HEK293 (cell line): ENCODE measurements around the gene GADD45G.

ENCODE experiments used
- CTCF ChIA-PET: fragments of 350-600 bp; formaldehyde crosslinking; extraction: SDS; loops from one replicate; lab custom pipeline; 2021; ENCODE audit warnings: antibody characterized with exemption; lab: Yijun Ruan, JAX
- POLR2A ChIA-PET: fragments of 300-600 bp; formaldehyde crosslinking; extraction: SDS; loops from one replicate; lab custom pipeline; 2020; ENCODE audit warnings: antibody characterized with exemption, inconsistent platforms; lab: Yijun Ruan, JAX
- H3K27ac ChIP-seq: fragments of 200-500 bp; sonication (Bioruptor generic); 2 replicates; pipeline ENCODE4 v1.5.1; 2014; ENCODE audit warnings: low read depth, low read length, control low read depth, inconsistent platforms; ENCODE audit errors: extremely low read depth
- H3K36me3 ChIP-seq, 2 experiments: fragments of 200-500 bp in 1 of 2; sonication (Bioruptor generic) in 1 of 2; 1 replicate in 1 of 2; 2 replicates in 1 of 2; pipeline ENCODE4 v1.5.1; 2014 to 2017; ENCODE audit warnings: inconsistent platforms in 2 of 2, low read length in 2 of 2; ENCODE audit not compliant: control insufficient read depth in 2 of 2, insufficient read depth in 1 of 2
- H3K4me1 ChIP-seq: fragments of 200-500 bp; sonication (Bioruptor generic); 2 replicates; pipeline ENCODE4 v1.5.1; 2014; ENCODE audit warnings: mild to moderate bottlenecking, low read length, inconsistent platforms; ENCODE audit not compliant: control insufficient read depth, insufficient read depth
- H3K4me3 ChIP-seq: 2 replicates; pipeline ENCODE4 v1.5.1; 2011; ENCODE audit warnings: low read depth, mild to moderate bottlenecking, control low read depth, low read length, moderate library complexity
- H3K9me3 ChIP-seq: fragments of 200-500 bp; sonication (Bioruptor generic); 2 replicates; pipeline ENCODE4 v1.5.1; 2014; ENCODE audit warnings: low read depth, low read length, inconsistent platforms; ENCODE audit not compliant: control insufficient read depth, insufficient read depth
- CTCF ChIP-seq: fragments of 450-650 bp; formaldehyde crosslinking; IDR thresholded peaks from 2 replicates; pipeline ENCODE4 v1.5.1; 2016; ENCODE audit warnings: missing biosample characterization, missing genetic modification characterization
- HOXA7 ChIP-seq: sonication (generic); formaldehyde crosslinking; IDR thresholded peaks from 2 replicates; pipeline ENCODE4 v1.8.1; 2022; ENCODE audit warnings: missing genetic modification reagents, borderline replicate concordance
- HOXC10 ChIP-seq: sonication (generic); formaldehyde crosslinking; IDR thresholded peaks from 2 replicates; pipeline ENCODE4 v1.8.1; 2023; ENCODE audit warnings: mild to moderate bottlenecking, missing genetic modification reagents
- KLF7 ChIP-seq: fragments of 450-650 bp; formaldehyde crosslinking; IDR thresholded peaks from 2 replicates; pipeline ENCODE4 v1.5.1; 2016; ENCODE audit warnings: missing biosample characterization, missing genetic modification characterization, borderline replicate concordance
- OVOL3 ChIP-seq: fragments of 450-650 bp; formaldehyde crosslinking; IDR thresholded peaks from 2 replicates; pipeline ENCODE4 v1.5.1; 2016; ENCODE audit warnings: missing biosample characterization, missing genetic modification characterization
- WT1 ChIP-seq: fragments of 450-650 bp; formaldehyde crosslinking; IDR thresholded peaks from 2 replicates; pipeline ENCODE4 v1.5.1; 2016; ENCODE audit warnings: missing biosample characterization, missing genetic modification characterization
- ZBTB17 ChIP-seq: fragments of 450-650 bp; formaldehyde crosslinking; IDR thresholded peaks from 2 replicates; pipeline ENCODE4 v1.5.1; 2016; ENCODE audit warnings: missing biosample characterization, missing genetic modification characterization
- ZBTB21 ChIP-seq: fragments of 450-650 bp; formaldehyde crosslinking; IDR thresholded peaks from 2 replicates; pipeline ENCODE4 v1.5.1; 2017; ENCODE audit warnings: missing biosample characterization, missing genetic modification characterization
- ZBTB26 ChIP-seq: fragments of 450-650 bp; formaldehyde crosslinking; optimal IDR thresholded peaks from 2 replicates; pipeline ENCODE3; 2016; ENCODE audit warnings: missing biosample characterization, mild to moderate bottlenecking, missing genetic modification characterization
- ZBTB49 ChIP-seq: fragments of 450-650 bp; formaldehyde crosslinking; IDR thresholded peaks from 2 replicates; pipeline ENCODE4 v1.5.1; 2016; ENCODE audit warnings: missing biosample characterization, missing genetic modification characterization, low read depth
- ZBTB6 ChIP-seq: fragments of 450-650 bp; formaldehyde crosslinking; IDR thresholded peaks from 2 replicates; pipeline ENCODE4 v1.5.1; 2017; ENCODE audit warnings: missing biosample characterization, missing genetic modification characterization
- ZNF10 ChIP-seq: fragments of 450-650 bp; formaldehyde crosslinking; IDR thresholded peaks from 2 replicates; pipeline ENCODE4 v1.5.1; 2017; ENCODE audit warnings: missing biosample characterization, missing genetic modification characterization
- ZNF121 ChIP-seq: fragments of 450-650 bp; formaldehyde crosslinking; IDR thresholded peaks from 2 replicates; pipeline ENCODE4 v1.5.1; 2016; ENCODE audit warnings: missing biosample characterization, missing genetic modification characterization
- ZNF146 ChIP-seq: fragments of 450-650 bp; formaldehyde crosslinking; IDR thresholded peaks from 2 replicates; pipeline ENCODE4 v1.5.1; 2016; ENCODE audit warnings: missing biosample characterization, missing genetic modification characterization
- ZNF221 ChIP-seq: fragments of 450-650 bp; formaldehyde crosslinking; IDR thresholded peaks from 2 replicates; pipeline ENCODE4 v1.5.1; 2017; ENCODE audit warnings: missing biosample characterization, missing genetic modification characterization, borderline replicate concordance
- ZNF24 ChIP-seq: fragments of 450-650 bp; formaldehyde crosslinking; IDR thresholded peaks from 2 replicates; pipeline ENCODE4 v1.5.1; 2016; ENCODE audit warnings: missing biosample characterization, missing genetic modification characterization
- ZNF350 ChIP-seq: fragments of 450-650 bp; formaldehyde crosslinking; IDR thresholded peaks from 2 replicates; pipeline ENCODE4 v1.5.0; 2017; ENCODE audit warnings: missing biosample characterization, mild to moderate bottlenecking, missing genetic modification characterization
- ZNF677 ChIP-seq: fragments of 450-650 bp; IDR thresholded peaks from 2 replicates; pipeline ENCODE4 v1.5.0; 2018; ENCODE audit warnings: missing biosample characterization, mild to moderate bottlenecking, missing genetic modification characterization, moderate library complexity
- ZNF701 ChIP-seq: fragments of 450-650 bp; formaldehyde crosslinking; IDR thresholded peaks from 2 replicates; pipeline ENCODE4 v1.5.1; 2016; ENCODE audit warnings: missing biosample characterization, missing genetic modification characterization
- ZNF707 ChIP-seq: fragments of 450-650 bp; formaldehyde crosslinking; IDR thresholded peaks from 2 replicates; pipeline ENCODE4 v1.5.1; 2016; ENCODE audit warnings: missing biosample characterization, missing genetic modification characterization
- ZNF768 ChIP-seq: fragments of 450-650 bp; formaldehyde crosslinking; IDR thresholded peaks from 2 replicates; pipeline ENCODE4 v1.5.1; 2018; ENCODE audit warnings: missing biosample characterization, mild to moderate bottlenecking, missing genetic modification characterization
- ZNF837 ChIP-seq: fragments of 450-650 bp; formaldehyde crosslinking; IDR thresholded peaks from 2 replicates; pipeline ENCODE4 v1.5.1; 2016; ENCODE audit warnings: missing biosample characterization, missing genetic modification characterization
- ZNF843 ChIP-seq: fragments of 450-650 bp; formaldehyde crosslinking; IDR thresholded peaks from 2 replicates; pipeline ENCODE4 v1.5.1; 2016; ENCODE audit warnings: missing biosample characterization, missing genetic modification characterization

Gene GADD45G

DNA sequence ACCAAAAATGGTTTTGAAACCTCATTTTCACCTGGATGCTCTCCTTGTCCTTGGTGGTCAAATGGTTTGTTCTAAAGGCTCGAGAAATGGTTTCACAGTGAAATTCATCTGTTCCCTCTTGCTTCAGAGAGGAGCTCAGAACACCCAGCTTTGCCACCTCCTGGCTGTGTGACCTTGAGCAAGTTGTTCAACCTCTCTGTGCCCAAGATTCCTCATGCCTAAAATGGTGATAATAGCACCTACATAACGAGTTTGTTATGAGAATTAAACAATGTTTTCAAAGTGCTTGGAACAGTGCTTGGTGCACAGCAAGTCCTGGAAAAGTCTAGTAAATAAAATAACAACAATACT is 6.5 kb upstream of the GADD45G start:
- POLR2A ChIA-PET: interaction anchor here (1.2 kb wide), 1 partner anchor 501 kb away, joined by 4 read pairs; no protein-coding TSS in a partner anchor

DNA sequence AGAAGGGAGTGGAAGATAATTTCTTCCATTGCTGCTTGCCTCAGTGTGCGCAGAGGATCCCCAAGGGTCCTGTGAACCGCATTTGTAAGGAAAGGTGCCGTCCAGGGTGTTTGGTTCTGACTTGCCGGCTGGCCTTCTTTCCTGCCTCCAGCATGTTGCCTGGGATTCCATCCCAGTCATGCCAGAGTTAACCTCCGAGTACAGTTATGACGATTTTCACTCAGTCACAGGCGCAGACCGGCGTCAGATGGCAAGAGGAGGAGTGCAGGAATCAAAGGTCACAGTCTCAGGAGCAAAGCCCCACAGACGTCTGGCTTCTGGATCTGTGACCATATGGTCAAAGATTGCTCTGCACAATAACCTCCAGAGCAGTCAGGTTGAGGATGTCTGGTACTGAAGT is 5.9 kb upstream of the GADD45G start:
- H3K9me3 ChIP-seq: no peaks in the 10 kb centered on the region
- POLR2A ChIA-PET: interaction anchor here (1.2 kb wide), 1 partner anchor 501 kb away, joined by 4 read pairs; no protein-coding TSS in a partner anchor
- no peak overlapping the region for H3K27ac ChIP-seq
- no peaks in the 10 kb centered on the region for H3K4me1 ChIP-seq
- TF ChIP-seq ZBTB17 (no peak), ZNF701 (tag by site-specific recombination) (no peak), ZNF837 (no peak), ZNF24 (tag by site-specific recombination) (no peak), ZNF350 (tag by site-specific recombination) (no peak), ZNF843 (tag by site-specific recombination) (no peak), ZBTB26 (no peak), WT1 (tag by site-specific recombination) (no peak), KLF7 (tag by site-specific recombination) (no peak), ZBTB6 (tag by site-specific recombination) (no peak), HOXC10 (no peak), ZNF707 (tag by site-specific recombination) (no peak), ZNF221 (tag by site-specific recombination) (no peak), HOXA7 (CRISPR knock-in tag) (no peak), ZBTB21 (tag by site-specific recombination) (no peak), ZNF121 (tag by site-specific recombination) (no peak), OVOL3 (no peak), ZNF10 (no peak), ZNF677 (tag by site-specific recombination) (no peak), ZNF146 (no peak)
- TF ChIP-seq, all 188 proteins: peak for 0
- H3K4me3 ChIP-seq: no peak overlapping the region
- CTCF ChIA-PET: interaction anchor here (0.6 to 7.5 kb wide), 38 partner anchors 8 to 1168 kb away, joined by 3 to 234 read pairs (median 4); no protein-coding TSS in a partner anchor
- H3K36me3 ChIP-seq: no peaks in the 10 kb centered on the region

More for the DNA sequence above, 6.5 kb upstream of the GADD45G start:
- CTCF ChIA-PET: interaction anchor here (0.6 to 7.1 kb wide), 57 partner anchors 8 to 1319 kb away, joined by 3 to 140 read pairs (median 4); no protein-coding TSS in a partner anchor
- H3K9me3 ChIP-seq: no peaks in the 10 kb centered on the region
- H3K27ac ChIP-seq: no peak overlapping the region
- TF ChIP-seq CTCF (tag by site-specific recombination): 0 out of 2 replicates have a peak, but pooled peaks have one; percentile 2
- TF ChIP-seq ZNF768: peak; percentile 93
- no peak for TF ChIP-seq ZBTB49 (tag by site-specific recombination)
- no peak overlapping the region for H3K4me3 ChIP-seq
- H3K4me1 ChIP-seq: no peaks in the 10 kb centered on the region
- H3K36me3 ChIP-seq: no peaks in the 10 kb centered on the region
